DMS79 treated with DMSO at 0.1 percent for 48 hours (cell line): Measurements from ENCODE around the gene KCTD6.

Experiments used
- DNase-seq: peaks from one replicate; lab custom pipeline; 2025; lab: John Stamatoyannopoulos, UW

KCTD6 gene

DNA sequence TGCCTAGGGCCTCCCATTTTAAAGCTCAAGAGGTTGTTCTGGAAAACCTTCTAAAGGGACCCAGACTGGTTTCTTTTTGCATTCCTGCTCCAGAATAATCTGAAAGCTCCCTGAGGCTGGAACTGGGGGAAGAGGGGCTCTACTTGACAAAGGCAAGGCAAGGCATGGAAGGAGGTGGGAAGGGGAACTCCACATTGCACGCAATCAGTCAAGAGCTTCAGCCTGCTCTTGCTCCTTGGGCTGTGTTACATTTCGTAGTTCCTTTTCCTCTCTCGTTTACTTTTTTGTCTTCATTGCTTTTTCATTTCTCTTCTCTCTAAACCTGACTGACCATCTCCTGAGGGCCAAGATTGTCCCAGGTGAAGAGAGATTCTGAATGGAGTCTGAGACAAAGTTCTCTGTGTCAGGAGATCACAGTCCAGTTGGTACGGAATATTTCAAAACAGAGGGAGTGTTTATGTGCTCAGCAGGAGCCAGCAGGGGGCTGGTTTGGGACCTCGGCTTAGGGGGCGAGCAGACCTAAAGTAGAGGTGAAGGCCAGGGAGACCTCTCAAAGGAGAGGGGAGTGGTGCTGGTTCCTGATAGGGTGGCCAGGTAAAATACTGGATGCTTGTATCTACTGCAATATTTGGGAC is 6.0 kb upstream of the KCTD6 start:
- DNase-seq: no peak

DNA sequence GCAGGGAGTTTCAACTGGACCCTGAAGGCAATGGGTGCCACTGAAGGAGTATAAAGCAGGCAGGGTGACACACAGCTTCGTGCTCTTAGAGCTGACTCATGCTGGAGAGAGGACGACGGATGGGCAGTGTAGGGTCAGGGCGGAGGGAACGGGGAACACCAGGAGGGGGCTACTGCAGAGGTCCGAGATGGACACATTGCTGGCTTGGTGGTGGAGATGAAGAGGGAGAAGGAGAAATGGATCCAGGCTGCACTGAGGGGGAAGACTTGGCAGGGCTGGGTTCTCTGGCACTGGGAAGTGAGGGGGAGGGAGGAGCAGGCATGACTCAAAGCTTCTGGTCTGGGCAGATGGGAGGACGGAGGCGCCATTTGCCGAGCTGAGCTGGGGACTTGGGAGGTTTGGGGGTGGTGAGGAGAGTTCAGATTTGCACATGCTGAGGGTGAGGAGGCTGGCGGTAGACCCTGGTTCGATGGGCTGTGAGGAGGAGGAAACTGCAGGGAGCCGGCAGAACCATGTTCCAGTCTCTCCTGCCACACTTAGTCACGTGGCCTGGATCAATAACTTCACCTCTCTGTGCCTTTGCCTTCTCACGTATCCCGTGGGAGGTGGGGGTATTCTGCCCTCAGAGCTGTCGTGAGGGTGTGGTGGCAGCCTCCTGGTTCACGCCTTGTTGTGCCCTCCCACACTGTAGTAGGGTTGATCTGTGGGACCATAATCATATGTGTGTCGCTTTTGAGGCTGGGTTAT is 4.6 kb upstream of the KCTD6 start:
- DNase-seq: no peak

DNA sequence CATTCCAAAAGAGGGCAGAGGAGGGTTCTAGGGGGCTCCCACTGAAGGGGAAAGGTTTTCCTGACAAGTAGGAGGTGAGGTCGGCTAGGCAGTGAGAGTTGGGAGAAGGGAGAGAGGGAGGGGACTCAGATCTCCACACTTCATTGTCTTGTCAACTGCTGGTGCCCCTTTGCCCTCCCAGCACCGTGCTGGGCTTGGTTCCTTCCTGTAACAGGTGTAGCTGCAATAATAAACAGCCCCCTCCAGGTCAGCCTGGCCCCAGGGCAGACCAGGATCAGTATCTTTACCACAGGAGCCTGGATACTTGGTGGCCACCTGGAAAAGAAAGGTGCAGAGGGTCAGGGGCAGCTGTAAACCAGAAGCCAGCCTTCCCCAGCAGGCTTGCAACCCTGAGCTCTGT is 2.9 kb upstream of the KCTD6 start:
- DNase-seq: no peak

DNA sequence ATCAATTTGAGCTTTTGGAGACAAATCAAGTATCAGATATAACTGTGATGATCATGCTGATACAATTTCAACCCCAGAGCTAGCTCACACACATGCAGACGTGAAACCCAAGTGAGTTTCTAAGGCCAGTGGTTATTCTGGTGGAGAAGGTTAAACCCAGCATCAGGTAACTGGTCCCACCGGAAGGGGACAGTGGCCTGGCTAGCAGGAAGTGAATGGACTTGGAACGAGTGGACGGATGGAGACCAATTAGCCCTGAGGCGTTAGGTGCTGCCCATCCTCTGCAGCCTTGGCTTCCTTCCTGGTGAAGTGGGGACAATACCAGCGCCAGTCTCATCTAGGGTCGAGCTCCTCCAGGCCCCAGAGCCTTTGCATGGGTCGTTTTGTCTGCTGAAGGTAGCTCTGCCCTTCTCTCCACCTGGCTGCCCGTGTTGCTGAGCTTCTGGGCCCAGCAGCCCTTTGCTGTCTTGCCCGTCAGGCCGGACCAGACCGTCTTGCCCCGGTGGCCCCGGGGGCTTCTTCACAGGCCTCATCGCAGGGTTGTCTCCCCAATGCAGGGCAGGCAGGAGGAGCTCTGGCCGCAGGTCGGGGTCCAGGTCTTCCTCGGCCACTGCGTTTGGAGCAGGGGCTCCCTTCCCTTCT is 915 bp upstream of the KCTD6 start:
- DNase-seq: no peak

DNA sequence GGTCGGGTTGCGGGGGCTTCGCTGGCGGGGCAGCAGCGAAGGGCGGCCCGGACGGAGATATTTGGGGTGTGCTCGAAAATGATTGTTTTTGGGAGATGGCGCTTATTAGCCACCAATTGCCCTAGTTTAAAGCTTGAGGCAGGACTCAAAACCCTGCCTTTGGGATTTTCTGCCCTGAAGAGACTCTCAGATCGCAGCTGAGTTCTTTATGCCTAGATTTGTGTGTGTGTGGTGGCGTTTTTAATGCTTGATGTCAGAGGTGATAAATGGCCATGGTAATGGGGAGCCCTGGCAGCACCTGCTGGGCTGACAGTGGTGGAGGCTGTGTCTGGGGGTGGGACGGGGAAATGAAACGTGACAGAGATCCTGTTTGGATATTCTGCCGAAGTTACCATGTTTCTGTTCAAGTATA is 604 bp downstream of the KCTD6 start:
- DNase-seq: peak; percentile 4

DNA sequence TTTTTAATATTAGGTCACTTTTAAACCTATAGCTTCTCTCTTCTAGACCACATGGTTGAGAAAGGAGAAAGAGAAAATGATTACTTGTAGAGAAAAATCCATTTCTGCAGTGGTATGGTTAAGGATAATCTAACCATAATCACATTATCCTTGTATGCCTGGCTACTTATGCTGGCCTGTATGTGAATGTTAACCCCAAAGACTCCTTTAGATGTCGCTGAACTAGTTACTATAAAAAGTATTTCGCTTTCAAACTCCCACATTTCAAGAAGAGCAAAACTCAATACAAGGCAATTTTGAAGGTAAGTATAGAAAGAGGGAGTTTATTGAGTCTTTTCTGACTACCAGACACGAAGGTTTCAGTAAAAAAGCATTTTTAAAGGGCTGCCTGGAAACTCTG is 2.2 kb downstream of the KCTD6 start:
- no peak for DNase-seq

DNA sequence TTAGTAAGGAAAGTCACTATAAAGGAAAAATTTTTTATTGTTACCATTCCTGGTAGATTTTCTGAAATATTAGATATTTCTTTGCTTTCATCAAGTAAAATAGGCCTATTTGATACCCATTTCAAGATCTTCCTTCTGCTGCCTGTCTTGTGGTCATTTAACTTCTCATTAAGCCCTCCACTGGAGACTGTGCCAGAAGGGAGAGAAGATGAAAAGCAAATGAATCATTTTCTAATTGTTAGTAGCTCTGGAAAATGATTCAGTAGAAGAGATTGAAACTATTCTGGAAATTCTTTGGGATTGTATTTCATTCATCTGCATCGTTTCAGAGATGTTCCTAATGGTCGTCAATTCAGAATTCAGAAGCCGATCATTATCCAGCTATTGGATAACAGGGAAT is 3.2 kb downstream of the KCTD6 start:
- no peak for DNase-seq

DNA sequence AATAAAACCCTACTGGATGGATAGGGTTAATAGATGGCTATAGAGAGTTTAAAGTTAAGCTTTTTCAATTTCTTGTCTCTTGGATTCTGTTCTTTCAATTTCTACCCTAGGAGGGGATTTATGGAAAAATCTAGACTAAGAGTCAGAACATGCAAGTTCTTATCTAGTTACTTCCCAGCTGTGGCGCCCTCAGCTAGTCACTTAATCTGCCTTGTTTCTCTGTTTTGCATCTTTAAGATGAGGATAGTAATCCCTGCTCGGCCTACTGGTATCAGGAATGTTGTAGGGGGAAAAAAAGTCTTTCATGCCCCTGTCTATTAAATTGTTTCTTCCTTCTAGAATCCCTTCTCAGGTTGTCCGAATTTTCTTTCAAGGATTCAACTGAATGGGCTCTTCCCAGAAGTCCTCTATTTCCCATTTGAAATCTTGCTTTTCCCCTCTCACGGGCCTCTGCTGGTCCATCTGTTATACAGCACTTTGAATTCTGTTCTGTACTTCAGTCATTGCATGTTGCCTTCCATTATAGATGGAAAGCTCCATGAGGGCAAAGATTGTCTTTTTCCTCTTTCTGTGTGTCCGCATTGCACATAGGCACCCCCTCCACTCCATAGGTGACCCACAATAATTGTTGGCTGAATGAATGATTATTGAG is 4.4 kb downstream of the KCTD6 start:
- DNase-seq: no peak

DNA sequence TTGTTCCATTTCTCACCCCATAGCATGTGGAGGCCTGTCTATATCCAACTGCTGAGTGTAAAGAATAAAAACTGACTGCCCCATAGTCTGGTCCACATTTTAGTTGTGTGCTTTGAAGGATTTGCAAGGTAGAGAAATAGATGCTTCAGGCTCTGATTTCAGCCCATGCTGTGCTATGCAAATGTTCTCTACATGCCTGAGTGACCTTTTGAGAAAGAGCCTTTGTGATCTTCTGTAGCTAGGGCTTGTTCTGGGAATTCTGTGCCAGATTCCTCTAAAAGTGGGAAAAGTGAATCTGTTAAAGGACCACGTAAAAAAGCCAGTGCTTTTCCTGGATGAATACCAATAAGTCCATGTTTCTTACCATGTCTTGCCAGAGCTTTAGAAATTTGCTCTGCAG is 5.2 kb downstream of the KCTD6 start:
- DNase-seq: peak; percentile 62

DNA sequence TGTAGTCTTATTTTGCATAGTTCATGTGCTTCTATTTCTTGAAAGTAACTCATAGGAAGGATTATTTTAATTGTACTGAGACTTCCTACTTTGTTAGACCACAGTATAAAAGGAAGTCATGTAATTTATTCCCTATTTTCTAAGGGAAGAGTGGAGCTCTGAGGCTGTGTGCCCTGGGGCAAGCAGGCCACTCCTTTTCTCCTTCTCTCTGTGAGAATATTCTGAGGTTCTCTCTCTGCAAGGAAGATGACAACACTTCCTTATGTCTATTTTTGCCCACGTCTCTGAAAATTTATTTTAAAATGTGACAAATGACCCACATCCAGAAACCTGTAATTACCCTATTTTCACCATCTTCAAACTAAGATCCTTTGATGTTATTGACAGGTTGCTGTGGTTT is 11.0 kb downstream of the KCTD6 start:
- no peak for DNase-seq

DNA sequence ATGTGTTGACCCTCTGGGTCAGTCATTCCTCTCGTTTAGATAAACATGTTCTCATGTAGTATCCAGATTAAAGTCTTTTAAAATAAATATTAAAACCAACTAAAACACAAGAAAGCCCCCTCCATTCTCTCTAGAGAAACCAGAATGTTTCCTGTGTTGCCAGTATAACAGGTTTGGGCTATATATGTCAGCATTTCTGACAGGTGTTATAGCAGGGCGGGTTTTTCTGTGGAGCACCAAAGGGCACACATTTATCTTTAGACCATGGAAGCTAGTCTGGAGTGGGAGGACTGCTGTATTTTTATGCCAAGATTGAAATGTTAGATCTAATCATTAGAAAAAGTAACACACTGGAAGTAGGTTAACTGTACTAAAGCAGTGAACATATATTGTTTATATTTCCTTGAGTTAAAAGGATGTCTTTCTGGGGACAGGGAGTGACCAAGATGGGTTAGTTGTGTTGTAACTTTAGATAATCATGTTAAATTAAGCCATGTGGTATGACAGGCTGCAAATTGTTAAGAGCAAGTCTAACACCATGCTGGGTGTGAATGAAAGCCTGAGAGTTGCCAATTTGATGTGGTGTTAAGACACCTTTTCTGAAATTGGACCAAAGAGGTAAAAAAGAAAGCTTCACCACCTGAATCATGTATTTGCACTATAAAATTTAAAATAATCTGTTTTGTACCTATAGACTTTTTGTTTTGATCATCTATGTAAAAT is 15.6 kb downstream of the KCTD6 start:
- DNase-seq: no peak

DNA sequence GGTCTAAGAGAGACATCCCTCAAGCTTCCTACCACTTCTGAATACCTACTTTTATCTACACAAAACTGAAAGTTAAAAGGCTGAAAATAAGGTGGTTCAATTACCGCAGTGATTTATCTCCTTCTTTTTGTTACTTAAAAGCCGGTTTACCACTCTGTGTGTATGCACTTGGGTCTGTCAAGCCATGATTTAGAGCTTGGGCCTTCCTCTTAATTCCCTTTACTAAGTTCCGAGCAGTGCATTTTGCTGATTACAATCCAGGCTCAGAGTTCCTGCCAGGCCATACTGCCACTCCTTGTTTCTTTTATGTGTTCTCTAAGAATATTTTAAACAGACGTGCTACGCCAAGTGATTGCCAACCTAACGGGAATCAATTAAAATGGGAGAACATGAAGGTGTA is 16.5 kb downstream of the KCTD6 start:
- no peak for DNase-seq

DNA sequence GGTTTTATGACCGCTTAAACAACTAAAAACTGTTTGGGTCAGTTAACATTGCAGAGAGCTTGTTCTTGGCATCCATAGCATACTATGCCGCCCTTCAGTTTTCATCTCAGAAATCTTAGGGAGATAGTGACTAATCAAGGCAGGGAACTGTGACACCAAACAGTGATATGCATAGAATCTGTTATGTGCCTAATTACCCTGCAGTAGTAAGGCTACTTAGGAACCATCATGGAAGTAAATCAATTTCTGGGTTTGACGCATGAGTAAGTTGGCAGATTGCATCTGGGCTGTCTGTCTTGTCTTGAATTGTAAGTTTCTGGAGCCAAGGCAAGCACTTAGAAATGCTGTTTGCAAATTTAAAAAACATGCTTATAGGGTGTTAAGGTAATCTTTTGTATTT is 22.5 kb downstream of the KCTD6 start:
- peak; percentile 73 for DNase-seq

DNA sequence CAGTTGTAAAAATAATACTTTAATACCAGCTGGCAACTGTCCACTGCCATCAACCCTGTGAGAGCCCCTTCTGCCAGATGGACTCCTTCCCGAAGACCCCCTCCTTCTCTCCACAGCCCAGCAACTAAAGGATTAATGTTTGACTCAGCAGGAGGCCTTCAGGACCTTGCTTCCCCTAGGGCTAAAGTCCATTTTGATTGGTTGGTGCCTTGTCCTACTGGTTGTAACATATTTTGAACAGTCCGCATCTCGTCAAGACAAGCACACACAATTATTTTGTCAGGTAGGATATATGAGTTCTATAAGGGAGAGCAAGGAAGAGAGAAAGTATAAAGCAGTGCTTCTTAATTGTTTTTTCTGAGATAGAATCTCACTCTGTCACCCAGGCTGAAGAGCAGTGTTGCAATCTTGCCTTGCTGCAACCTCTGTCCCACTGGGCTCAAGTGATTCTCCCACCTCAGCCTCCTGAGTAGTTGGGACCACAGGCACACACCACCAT is 26.4 kb downstream of the KCTD6 start:
- DNase-seq: no peak

DNA sequence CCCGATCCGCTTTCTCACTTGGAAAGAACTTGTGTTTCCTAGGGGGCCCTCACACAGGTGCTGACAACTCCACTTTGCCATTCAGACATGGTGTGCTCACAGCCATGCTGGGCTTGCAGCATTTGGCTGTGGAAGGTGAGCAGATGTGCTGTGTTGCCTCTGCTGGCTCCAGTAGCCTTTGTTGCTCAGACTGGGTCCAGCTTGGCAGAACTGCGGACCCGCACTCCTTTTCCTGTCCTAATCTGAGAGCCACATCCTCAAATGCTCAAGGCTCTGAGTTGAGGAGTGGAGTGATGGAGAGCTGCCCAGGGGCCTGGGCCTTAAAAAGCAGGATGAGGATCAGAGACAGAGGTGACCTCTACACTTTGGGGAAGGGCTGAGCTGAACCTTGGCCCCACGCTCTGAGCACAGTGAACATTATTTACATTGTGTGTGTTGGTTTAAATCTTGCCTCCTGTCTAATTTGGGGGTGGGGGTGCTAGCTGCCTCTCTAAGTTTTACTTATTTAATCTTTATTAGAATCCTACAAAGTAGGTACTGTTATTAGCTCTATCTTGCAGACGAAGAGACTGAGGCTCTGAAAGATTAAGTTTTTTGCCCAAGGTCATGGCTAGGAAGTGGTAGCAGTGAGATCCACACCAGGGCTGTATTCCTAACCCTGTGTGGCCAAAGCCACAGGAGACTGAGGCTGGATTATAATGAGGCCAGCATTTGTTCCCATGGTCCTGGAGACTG is 27.9 kb downstream of the KCTD6 start:
- no peak for DNase-seq

DNA sequence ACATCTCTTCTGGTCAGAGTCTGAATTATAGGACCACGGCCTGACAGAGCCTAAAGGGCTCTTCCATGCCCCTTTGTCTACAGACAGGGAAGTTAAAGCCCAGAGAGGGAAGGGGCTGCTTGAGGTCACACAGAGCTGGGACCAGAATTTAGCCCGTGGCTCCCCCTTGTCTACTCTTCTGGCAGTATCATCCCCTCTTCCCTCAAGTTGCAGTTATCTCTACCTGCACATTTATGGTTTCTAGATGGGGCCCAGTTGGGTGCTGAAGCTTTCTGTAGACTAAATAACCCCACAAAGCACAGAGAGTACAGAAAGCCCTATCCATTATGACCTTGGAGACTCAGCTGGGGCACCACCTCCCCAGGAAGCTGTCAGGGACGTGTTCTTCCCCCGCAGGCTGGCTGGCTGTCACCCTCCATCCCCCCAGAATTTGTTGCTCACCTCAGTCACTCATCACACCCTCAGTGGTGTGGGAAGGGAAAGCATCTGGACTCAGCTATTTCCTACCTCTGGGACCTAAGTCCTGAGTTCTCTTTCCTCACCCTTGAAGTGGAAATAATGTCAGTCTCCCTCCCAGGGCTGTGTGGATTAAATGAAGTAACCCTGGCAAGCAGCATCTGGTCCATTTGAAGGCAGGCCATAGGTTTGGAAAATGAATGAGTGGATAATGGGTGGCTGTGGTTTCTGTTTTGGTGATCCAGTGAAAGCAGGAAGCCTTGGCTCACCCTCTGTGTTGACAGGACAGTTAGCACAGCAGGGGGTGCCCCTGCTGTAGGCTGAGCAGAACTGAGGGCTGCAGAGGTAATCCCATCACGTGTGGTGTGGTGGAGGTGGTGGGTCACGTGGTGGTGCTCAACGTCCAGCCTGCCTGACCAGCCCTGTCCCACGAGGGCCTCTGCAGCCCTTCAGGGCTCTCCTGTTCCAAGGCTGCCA is 28.8 kb downstream of the KCTD6 start:
- no peak for DNase-seq

DNA sequence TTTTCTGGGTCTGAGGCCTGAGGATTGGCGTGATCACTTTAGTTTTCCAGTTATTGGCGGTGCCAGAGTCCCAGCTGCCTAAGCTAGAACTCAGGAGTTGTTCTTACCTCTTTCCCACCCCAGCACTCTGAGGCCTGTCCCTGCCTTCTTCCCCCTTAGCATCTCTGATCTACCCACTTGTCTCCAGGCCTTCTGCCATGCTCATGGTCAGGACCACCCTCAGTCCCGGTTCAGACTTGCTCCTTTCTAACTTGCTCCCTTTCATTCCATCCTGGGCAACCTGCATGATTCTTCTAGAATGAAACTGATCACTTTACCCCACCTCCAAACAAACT is 29.4 kb downstream of the KCTD6 start:
- DNase-seq: no peak

DNA sequence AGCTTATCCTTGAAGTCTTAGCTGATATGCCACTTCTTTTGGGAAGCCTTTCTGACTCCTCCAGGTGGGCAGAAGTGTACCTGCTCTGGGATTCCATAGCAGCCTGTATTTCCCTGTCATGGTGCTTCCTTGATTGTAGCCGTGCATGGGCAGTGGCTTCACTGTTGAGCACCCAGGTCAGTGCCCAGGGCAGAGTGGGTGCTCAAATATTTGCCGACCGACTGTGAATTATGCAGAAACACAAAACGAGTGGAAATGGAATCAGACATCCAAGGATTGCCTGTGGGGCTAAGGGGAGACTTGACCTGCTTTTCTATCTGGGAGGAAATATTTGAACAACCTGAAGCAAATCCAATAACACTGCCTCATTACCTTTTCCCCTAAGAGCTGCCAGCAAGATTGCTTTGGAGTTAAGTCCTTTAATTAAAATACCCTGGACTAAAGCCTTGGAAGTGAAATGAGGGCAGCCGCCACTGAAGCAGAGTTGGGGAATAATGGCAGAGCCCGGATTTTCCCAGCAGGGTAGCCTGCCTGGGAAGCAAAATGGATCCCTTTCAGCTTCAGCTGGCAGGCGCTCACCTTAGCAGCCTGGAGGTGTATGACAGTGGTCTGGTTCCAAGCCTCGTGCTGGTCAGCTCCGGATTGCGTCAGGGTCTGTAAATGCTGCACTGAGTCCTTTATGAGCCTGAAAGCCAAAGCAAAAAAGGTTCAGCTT is 30.2 kb downstream of the KCTD6 start:
- no peak for DNase-seq

DNA sequence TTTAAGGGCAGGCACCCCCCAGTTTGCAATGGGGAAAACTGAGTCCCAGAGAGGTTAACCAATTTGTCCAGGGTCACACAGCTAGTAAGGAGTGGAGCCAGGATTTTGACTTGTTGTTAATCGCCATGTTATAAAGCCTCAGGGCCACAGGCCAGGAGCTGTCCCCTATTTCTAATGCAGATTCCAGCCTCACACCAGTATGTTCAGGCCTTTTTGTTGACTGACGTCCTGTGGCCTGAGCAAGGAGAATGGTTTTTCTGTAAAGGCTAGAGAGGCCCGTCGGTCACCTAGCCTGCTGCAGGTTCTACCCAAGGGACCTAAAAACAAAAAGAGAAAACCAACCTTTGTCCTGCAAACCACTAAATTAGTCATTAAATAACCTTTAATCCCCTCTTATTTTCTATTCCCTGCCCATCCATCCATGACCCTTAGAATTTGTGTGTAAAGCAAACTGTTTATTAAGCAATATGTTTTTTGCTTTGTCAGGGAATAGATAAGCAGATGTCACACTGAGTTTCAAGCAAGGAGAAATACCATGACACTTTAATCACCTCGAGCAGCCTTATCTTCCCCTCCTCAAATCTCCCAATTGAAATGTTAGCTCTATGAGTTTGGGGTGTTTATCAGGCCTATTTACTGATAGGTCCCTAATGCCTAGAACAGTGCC is 31.0 kb downstream of the KCTD6 start:
- no peak for DNase-seq
